HepG2 (cell line): ENCODE results near the gene CKLF. TPM values are rescaled to one million over a fixed set of nuclear protein-coding genes. Genes with fewer than 3 reads are reported as not detected.

Experiments used
- CCDC6 ChIP-seq: sonication (generic); formaldehyde crosslinking; IDR thresholded peaks from 2 replicates; pipeline ENCODE4 v1.8.1; 2022; ENCODE audit warnings: mild to moderate bottlenecking, missing genetic modification reagents, moderate library complexity
- GABPB1 ChIP-seq: IDR thresholded peaks from 2 replicates; pipeline ENCODE4 v1.6.1; 2016; ENCODE audit warnings: mild to moderate bottlenecking, missing genetic modification reagents, moderate library complexity, missing compliant biosample characterization
- GATA4 ChIP-seq: sonication (generic); IDR thresholded peaks from 2 replicates; pipeline ENCODE4 v1.6.1; 2016; ENCODE audit warnings: antibody characterized with exemption, low read depth, borderline replicate concordance
- KAT8 ChIP-seq: IDR thresholded peaks from 2 replicates; pipeline ENCODE4 v1.6.1; 2016; ENCODE audit warnings: missing genetic modification reagents, missing compliant biosample characterization
- PHF8 ChIP-seq: sonication (generic); formaldehyde crosslinking; IDR thresholded peaks from 2 replicates; pipeline ENCODE4 v1.5.0; 2020; ENCODE audit warnings: missing genetic modification reagents
- ZBTB7B ChIP-seq: sonication (generic); formaldehyde crosslinking; IDR thresholded peaks from 2 replicates; pipeline ENCODE4 v1.4.0; 2020; ENCODE audit warnings: missing genetic modification reagents
- ZFP82 ChIP-seq: sonication (generic); formaldehyde crosslinking; IDR thresholded peaks from 2 replicates; pipeline ENCODE4 v1.5.1; 2020; ENCODE audit warnings: mild to moderate bottlenecking, missing genetic modification reagents, borderline replicate concordance
- ZNF33B ChIP-seq: sonication (generic); formaldehyde crosslinking; IDR thresholded peaks from 2 replicates; pipeline ENCODE4 v1.5.1; 2020; ENCODE audit warnings: mild to moderate bottlenecking, missing genetic modification reagents
- ZNF652 ChIP-seq: IDR thresholded peaks from 2 replicates; pipeline ENCODE4 v1.6.1; 2016; ENCODE audit warnings: low read depth, borderline replicate concordance
- polyA plus RNA-seq, 8 experiments: library from polyadenylated mRNA; depleted of rRNA in 3 of 8; stranded (reverse) in 7 of 8; unstranded in 1 of 8; fragments of >200 nt; fragmentation: Illumina TruSeq in 4 of 8; extraction: Trizol in 4 of 8; gene quantifications; 2 replicates each; pipeline versions ENCODE4 v1.2.1 to v1.2.3, GENCODE V29; 2011 to 2016; ENCODE audit warnings: low read depth in 4 of 8, missing spikeins in 1 of 8, mixed read lengths in 1 of 8; ENCODE audit not compliant: insufficient read depth in 1 of 8
- total RNA-seq, 5 experiments: library from RNA; depleted of rRNA; stranded (reverse); fragments of >200 nt; fragmentation: Illumina TruSeq; extraction: Trizol; gene quantifications; 2 replicates each; pipeline ENCODE4 v1.2.3, GENCODE V29; 2016; ENCODE audit warnings: low read depth in 1 of 5
- TF ChIP-seq, protein P1 (sequence below): sonication (generic); formaldehyde crosslinking; IDR thresholded peaks from 2 replicates; pipeline ENCODE4 v1.4.0; 2020; ENCODE audit warnings: mild to moderate bottlenecking, missing genetic modification reagents
- TF ChIP-seq, protein P2 (sequence below): sonication (generic); formaldehyde crosslinking; IDR thresholded peaks from 2 replicates; pipeline ENCODE4 v1.4.0; 2020; ENCODE audit warnings: missing genetic modification reagents
- TF ChIP-seq, protein P3 (sequence below): sonication (generic); formaldehyde crosslinking; IDR thresholded peaks from 2 replicates; pipeline ENCODE4 v1.4.0; 2020; ENCODE audit warnings: mild to moderate bottlenecking, missing genetic modification reagents, borderline replicate concordance
- TF ChIP-seq, protein P4 (sequence below): sonication (generic); formaldehyde crosslinking; IDR thresholded peaks from 2 replicates; pipeline ENCODE4 v1.4.0; 2020; ENCODE audit warnings: mild to moderate bottlenecking, missing genetic modification reagents
- TF ChIP-seq, protein P5 (sequence below): sonication (generic); formaldehyde crosslinking; IDR thresholded peaks from 2 replicates; pipeline ENCODE4 v1.4.0; 2020; ENCODE audit warnings: missing genetic modification reagents

CKLF gene
- total and polyA plus RNA-seq, 2 of the 13 experiments (the other 11 are each of a cell fraction or from before 2014, with no cell fraction given), result 120 to 167 TPM

DNA sequence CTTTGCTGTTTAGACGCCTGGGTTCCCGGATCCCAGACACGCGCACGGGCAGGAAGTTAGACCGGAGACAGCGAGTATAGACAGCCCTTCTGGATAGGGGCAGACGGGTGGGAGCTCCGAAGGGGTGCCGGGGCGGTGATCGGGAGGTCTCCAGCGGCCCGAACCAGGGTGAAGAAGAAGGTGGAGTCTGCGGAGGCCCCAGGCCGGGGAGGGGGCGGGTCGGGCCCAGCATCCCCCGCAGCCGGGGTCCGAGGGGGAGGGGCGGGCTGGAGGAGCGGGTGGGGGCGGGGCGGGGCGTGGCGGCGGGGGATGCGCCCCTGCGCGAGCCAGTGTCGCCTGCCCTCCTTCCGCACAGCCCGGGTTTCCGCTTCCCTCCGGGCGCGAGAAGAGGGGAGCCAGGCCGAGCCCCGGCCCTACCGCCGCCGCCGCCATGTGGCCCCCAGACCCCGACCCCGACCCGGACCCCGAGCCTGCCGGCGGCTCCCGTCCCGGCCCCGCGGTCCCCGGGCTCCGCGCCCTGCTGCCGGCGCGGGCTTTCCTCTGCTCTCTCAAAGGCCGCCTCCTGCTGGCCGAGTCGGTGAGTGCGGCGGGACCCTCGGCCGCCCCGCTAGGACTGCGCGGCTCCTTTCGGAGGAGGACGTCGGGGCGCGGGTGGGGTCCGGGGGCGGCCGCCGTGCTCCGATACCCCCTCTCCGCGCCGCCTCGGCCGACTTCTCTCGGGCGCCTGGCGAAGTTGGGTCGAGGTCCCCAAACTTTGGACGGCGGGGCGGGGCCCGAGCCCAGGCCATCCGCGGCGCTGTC, 52.2 kb downstream of the CKLF start, which contains the start of gene CMTM3 (continued):
- TF ChIP-seq, protein P1, sequence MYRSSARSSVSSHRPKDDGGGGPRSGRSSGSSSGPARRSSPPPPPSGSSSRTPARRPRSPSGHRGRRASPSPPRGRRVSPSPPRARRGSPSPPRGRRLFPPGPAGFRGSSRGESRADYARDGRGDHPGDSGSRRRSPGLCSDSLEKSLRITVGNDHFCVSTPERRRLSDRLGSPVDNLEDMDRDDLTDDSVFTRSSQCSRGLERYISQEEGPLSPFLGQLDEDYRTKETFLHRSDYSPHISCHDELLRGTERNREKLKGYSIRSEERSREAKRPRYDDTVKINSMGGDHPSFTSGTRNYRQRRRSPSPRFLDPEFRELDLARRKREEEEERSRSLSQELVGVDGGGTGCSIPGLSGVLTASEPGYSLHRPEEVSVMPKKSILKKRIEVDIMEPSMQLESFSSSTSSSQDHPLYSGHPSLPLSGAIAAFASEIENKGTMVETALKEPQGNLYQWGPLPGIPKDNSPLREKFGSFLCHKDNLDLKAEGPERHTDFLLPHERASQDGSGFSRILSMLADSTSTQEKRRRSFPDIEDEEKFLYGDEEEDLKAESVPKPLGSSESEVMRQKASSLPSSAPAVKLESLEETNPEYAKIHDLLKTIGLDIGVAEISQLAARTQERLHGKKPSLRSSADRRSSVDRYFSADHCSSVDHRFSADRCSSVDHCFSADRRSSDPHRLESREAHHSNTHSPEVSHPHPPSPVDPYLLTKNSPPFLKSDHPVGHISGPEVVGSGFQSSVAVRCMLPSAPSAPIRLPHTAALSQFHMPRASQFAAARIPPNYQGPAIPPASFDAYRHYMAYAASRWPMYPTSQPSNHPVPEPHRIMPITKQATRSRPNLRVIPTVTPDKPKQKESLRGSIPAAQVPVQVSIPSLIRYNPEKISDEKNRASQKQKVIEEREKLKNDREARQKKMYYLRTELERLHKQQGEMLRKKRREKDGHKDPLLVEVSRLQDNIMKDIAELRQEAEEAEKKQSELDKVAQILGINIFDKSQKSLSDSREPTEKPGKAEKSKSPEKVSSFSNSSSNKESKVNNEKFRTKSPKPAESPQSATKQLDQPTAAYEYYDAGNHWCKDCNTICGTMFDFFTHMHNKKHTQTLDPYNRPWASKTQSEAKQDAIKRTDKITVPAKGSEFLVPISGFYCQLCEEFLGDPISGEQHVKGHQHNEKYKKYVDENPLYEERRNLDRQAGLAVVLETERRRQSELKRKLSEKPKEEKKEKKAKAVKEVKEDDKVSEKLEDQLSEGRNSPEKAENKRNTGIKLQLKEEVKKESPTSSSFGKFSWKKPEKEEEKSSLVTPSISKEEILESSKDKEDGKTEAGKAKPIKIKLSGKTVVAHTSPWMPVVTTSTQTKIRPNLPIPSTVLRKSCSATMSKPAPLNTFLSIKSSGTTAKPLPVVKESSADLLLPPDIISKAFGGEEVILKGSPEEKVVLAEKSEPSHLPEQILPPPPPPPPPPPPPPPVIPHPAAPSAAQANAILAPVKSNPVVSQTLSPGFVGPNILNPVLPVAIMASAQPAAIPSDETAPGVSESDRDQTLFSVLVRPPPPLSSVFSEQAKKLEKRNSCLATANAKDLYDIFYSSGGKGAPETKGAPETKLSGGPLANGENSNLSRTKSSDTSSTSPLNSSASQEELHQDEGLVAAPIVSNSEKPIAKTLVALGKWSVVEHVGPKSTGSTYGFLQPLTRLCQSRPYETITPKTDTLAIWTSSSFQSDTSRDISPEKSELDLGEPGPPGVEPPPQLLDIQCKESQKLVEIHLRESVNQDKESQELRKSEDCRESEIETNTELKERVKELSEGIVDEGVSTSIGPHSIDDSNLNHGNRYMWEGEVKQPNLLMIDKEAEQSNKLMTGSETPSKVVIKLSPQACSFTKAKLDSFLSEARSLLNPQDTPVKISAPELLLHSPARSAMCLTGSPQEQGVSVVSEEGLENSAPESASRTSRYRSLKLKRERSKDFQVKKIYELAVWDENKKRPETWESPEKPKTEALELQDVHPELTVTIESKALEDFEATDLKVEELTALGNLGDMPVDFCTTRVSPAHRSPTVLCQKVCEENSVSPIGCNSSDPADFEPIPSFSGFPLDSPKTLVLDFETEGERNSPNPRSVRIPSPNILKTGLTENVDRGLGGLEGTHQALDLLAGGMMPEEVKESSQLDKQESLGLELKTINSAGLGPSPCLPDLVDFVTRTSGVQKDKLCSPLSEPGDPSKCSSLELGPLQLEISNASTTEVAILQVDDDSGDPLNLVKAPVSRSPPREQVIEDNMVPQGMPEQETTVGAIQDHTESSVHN, result no peak
- TF ChIP-seq ZFP82 (CRISPR knock-in tag) (0 out of 2 replicates have a peak, but pooled peaks have one; percentile 66), ZNF652 (CRISPR knock-in tag) (no peak), GABPB1 (CRISPR knock-in tag) (peak; percentile 53), GATA4 (0 out of 2 replicates have a peak, but pooled peaks have one; percentile 15), ZBTB7B (CRISPR knock-in tag) (peak; percentile 83), KAT8 (peak; percentile 62; the same call in 1 of the 2 replicates), PHF8 (CRISPR knock-in tag) (peak; percentile 78), CCDC6 (CRISPR knock-in tag) (0 out of 2 replicates have a peak, but pooled peaks have one; percentile 33), ZNF33B (peak; percentile 67; the same call in 1 of the 2 replicates)
- TF ChIP-seq, protein P2, sequence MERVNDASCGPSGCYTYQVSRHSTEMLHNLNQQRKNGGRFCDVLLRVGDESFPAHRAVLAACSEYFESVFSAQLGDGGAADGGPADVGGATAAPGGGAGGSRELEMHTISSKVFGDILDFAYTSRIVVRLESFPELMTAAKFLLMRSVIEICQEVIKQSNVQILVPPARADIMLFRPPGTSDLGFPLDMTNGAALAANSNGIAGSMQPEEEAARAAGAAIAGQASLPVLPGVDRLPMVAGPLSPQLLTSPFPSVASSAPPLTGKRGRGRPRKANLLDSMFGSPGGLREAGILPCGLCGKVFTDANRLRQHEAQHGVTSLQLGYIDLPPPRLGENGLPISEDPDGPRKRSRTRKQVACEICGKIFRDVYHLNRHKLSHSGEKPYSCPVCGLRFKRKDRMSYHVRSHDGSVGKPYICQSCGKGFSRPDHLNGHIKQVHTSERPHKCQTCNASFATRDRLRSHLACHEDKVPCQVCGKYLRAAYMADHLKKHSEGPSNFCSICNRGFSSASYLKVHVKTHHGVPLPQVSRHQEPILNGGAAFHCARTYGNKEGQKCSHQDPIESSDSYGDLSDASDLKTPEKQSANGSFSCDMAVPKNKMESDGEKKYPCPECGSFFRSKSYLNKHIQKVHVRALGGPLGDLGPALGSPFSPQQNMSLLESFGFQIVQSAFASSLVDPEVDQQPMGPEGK (CRISPR knock-in tag), result no peak; the same call in none of the 2 replicates
- TF ChIP-seq, protein P3, sequence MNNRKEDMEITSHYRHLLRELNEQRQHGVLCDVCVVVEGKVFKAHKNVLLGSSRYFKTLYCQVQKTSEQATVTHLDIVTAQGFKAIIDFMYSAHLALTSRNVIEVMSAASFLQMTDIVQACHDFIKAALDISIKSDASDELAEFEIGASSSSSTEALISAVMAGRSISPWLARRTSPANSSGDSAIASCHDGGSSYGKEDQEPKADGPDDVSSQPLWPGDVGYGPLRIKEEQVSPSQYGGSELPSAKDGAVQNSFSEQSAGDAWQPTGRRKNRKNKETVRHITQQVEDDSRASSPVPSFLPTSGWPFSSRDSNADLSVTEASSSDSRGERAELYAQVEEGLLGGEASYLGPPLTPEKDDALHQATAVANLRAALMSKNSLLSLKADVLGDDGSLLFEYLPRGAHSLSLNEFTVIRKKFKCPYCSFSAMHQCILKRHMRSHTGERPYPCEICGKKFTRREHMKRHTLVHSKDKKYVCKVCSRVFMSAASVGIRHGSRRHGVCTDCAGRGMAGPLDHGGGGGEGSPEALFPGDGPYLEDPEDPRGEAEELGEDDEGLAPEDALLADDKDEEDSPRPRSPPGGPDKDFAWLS (CRISPR knock-in tag), result peak; percentile 32; the same call in 1 of the 2 replicates
- TF ChIP-seq, protein P4, sequence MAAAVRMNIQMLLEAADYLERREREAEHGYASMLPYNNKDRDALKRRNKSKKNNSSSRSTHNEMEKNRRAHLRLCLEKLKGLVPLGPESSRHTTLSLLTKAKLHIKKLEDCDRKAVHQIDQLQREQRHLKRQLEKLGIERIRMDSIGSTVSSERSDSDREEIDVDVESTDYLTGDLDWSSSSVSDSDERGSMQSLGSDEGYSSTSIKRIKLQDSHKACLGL (CRISPR knock-in tag), result peak; percentile 21; the same call in 1 of the 2 replicates
- TF ChIP-seq, protein P5, sequence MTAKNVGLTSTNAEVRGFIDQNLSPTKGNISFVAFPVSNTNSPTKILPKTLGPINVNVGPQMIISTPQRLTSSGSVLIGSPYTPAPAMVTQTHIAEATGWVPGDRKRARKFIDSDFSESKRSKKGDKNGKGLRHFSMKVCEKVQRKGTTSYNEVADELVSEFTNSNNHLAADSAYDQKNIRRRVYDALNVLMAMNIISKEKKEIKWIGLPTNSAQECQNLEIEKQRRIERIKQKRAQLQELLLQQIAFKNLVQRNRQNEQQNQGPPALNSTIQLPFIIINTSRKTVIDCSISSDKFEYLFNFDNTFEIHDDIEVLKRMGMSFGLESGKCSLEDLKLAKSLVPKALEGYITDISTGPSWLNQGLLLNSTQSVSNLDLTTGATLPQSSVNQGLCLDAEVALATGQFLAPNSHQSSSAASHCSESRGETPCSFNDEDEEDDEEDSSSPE, result peak; percentile 33; the same call in 1 of the 2 replicates
